ENCODE results near the gene NRXN2.

Gene NRXN2

GRCh38 chr11:64558869-64559268 is 164.1 kb downstream of the NRXN2 start:
- no peak for DNase-seq (ENCODE audit: low read depth)
- TF ChIP-seq CTCF (IDR thresholded peaks at IDR 0.05; ENCODE audit: low read length, missing control alignments), result no peak
- H3K4me3 ChIP-seq (replicated peaks; ENCODE audit: low read depth, low read length), result no peak overlapping the region

GRCh38 chr11:64558065-64558745 is 164.8 kb downstream of the NRXN2 start:
- no peak for TF ChIP-seq CTCF (IDR thresholded peaks at IDR 0.05; ENCODE audit: low read length, missing control alignments)
- H3K4me3 ChIP-seq (replicated peaks; ENCODE audit: low read depth, low read length), result no peak overlapping the region
- DNase-seq (ENCODE audit: low read depth), result no peak

GRCh38 chr11:64556721-64557250 is 166.2 kb downstream of the NRXN2 start:
- no peak for DNase-seq (ENCODE audit: low read depth)
- no peak overlapping the region for H3K4me3 ChIP-seq (replicated peaks; ENCODE audit: low read depth, low read length)
- TF ChIP-seq CTCF (IDR thresholded peaks at IDR 0.05; ENCODE audit: low read length, missing control alignments), result no peak

Data from fibroblast of pulmonary artery (primary cell).